Measurements from ENCODE around the gene BSDC1. TPM values are rescaled to one million over a fixed set of nuclear protein-coding genes. Genes with fewer than 3 reads are reported as not detected.

The BSDC1 gene
- total RNA-seq, 2 experiments from 2014 or later, result 37.3 to 38.5 TPM

DNA sequence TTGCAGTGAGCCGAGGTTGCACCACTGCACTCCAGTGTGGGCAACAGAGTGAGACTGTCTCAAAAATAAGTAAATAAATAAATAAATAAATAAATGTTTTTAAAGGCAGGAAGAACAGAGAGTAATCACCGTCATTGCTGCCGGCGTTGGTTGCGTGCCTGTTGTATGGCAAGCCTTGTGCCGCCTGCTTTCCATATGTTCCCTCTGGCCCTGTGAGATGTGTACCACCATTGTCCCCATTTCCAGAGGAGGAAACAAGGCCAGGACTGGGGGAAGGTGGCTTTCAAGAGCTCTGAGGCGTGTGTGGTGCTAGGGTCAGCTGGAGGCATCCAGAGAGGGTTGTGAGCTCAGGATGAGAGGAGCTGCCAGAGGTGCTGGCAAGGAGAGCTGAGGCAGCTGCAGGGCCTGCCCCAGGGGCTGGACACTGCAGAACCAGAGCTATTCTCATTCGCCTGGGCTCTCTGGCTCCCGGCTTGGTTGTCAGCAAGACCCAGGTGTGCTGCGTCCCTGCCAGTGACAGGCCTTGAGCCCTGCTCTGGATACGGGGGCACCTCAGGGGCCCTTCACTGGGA is 53.0 kb downstream of the BSDC1 start:
- Mint-ChIP-seq H3K4me1 (ENCODE audit: low read depth) (peaks cover 45% of the 10 kb centered on the region), H3K9me3 (ENCODE audit: insufficient read depth) (no peaks in the 10 kb centered on the region), H3K4me3 (no peak overlapping the region), H3K27ac (no peak overlapping the region), H3K27me3 (ENCODE audit: low read depth) (peaks cover 6% of the 10 kb centered on the region), H3K36me3 (ENCODE audit: low read depth) (no peaks in the 10 kb centered on the region)
- POLR2A ChIA-PET, result interaction anchor here (0.5 to 0.7 kb wide), 3 partner anchors 21 to 328 kb away, joined by 3 to 4 read pairs (median 3); partner anchors contain the start of gene KHDRBS1
- no peak for ATAC-seq
- CTCF ChIA-PET, result interaction anchor here (1.1 to 1.5 kb wide), 2 partner anchors 12 to 126 kb away, joined by 5 read pairs; no protein-coding TSS in a partner anchor
- no peak for DNase-seq

DNA sequence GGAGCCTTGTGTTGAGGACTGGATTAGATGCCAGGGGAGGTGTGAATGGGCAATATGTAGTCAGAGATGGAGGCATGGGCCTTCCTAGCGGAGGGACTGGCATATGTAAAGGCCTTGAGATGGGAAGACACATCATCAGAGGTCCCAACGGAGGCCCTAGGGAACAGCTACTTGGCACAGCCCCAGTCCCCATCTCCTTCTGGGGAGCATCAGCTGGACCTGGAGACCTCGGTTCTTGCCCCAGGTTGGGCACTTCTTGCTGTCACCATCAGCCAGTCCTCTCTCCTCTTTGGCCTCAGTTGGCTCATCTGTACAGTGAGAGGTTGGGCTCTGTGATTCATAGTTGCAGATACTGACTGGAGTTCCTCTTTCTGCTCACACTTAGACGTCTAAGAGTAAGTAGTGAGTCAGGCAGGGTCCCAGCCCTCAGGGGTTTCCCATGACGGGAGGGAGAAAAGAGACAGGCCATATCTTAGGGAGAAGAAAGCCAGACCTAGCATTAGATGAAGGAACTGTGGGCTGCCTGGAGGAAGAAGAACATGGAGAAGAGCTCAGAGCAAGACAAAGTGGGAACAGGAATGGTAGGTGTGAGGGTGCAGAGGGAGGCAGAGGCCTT is 54.8 kb downstream of the BSDC1 start:
- H3K9me3 Mint-ChIP-seq (ENCODE audit: insufficient read depth), result no peaks in the 10 kb centered on the region
- POLR2A ChIA-PET, result interaction anchor here (0.6 kb wide), 1 partner anchor 65 kb away, joined by 4 read pairs; no protein-coding TSS in a partner anchor
- H3K36me3 Mint-ChIP-seq (ENCODE audit: low read depth), result no peaks in the 10 kb centered on the region
- H3K4me1 Mint-ChIP-seq (ENCODE audit: low read depth), result peaks cover 43% of the 10 kb centered on the region
- DNase-seq, result no peak
- peaks cover 3% of the 10 kb centered on the region for H3K27me3 Mint-ChIP-seq (ENCODE audit: low read depth)
- CTCF ChIA-PET, result interaction anchor here (0.7 kb wide), 1 partner anchor 11 kb away, joined by 3 read pairs; no protein-coding TSS in a partner anchor
- no peak overlapping the region for H3K27ac Mint-ChIP-seq
- no peak for ATAC-seq
- H3K4me3 Mint-ChIP-seq, result no peak overlapping the region

GRCh38 chr1:32338637-32339145 is 55.5 kb downstream of the BSDC1 start:
- Mint-ChIP-seq H3K36me3 (ENCODE audit: low read depth) (peaks cover 6% of the 10 kb centered on the region), H3K9me3 (ENCODE audit: insufficient read depth) (no peaks in the 10 kb centered on the region), H3K4me1 (ENCODE audit: low read depth) (peaks cover 49% of the 10 kb centered on the region), H3K27me3 (ENCODE audit: low read depth) (peaks cover 3% of the 10 kb centered on the region), H3K4me3 (no peak overlapping the region), H3K27ac (no peak overlapping the region)
- DNase-seq, result no peak
- ChIA-PET CTCF (no interaction called here), POLR2A (no interaction called here)
- no peak for ATAC-seq

GRCh38 chr1:32337855-32338636 is 56.2 kb downstream of the BSDC1 start:
- Mint-ChIP-seq H3K4me3 (no peak overlapping the region), H3K4me1 (ENCODE audit: low read depth) (peaks cover 48% of the 10 kb centered on the region), H3K27ac (no peak overlapping the region), H3K27me3 (ENCODE audit: low read depth) (peaks cover 3% of the 10 kb centered on the region), H3K36me3 (ENCODE audit: low read depth) (peaks cover 10% of the 10 kb centered on the region), H3K9me3 (ENCODE audit: insufficient read depth) (no peaks in the 10 kb centered on the region)
- ATAC-seq (no peak), DNase-seq (peak; percentile 55)
- ChIA-PET POLR2A (interaction anchor here (3.0 kb wide), 1 partner anchor 89 kb away, joined by 14 read pairs; no protein-coding TSS in a partner anchor), CTCF (interaction anchor here (2.6 to 3.4 kb wide), 3 partner anchors 14 to 89 kb away, joined by 10 to 21 read pairs (median 16); partner anchors contain the start of gene LCK)

DNA sequence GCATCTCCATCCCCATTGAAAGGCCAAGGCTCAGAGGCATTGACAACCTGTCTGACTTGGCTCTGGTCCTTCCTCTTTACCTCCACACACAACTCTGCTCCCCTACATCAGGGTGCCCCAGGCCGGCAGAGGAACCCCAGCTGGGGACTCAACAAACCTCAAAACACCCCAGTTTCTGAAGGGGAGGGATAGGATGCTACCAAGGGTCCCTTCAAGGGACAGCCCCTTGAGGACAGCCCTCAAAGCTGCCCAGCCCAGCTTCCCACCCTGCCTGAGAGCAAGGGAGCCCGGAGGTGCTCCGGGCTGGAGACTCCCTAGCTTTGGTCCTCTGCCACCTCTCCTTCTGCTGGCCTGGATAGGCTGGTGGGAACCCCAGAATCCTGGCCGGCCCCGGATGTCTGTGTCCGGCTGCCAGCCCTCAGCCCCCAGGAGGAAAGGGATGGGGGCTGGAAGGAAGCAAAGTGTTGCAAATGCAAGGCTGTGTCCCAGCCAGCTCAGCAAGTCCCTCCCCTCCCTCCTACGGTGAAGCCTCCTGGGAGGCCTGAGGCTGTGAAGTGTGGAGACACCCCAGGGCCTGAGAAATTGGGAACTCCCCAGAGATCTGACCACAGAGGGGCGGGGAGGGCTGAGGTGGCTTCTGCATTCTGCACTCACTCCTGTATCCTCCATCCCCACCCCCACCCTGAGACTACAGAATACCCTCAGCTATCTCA is 57.1 kb downstream of the BSDC1 start:
- ATAC-seq (peak; percentile 19), DNase-seq (peak; percentile 60)
- POLR2A ChIA-PET, result interaction anchor here (0.5 to 3.0 kb wide), 11 partner anchors 8 to 292 kb away, joined by 3 to 15 read pairs (median 7); partner anchors contain the start of genes BSDC1 and TMEM39B
- Mint-ChIP-seq H3K36me3 (ENCODE audit: low read depth) (peaks cover 18% of the 10 kb centered on the region), H3K4me1 (ENCODE audit: low read depth) (peaks cover 42% of the 10 kb centered on the region), H3K9me3 (ENCODE audit: insufficient read depth) (no peaks in the 10 kb centered on the region), H3K27ac (no peak overlapping the region), H3K27me3 (ENCODE audit: low read depth) (peaks cover 3% of the 10 kb centered on the region), H3K4me3 (peak overlapping the region; percentile 22)
- CTCF ChIA-PET, result interaction anchor here (1.2 to 3.4 kb wide), 6 partner anchors 15 to 88 kb away, joined by 3 to 21 read pairs (median 8); partner anchors contain the start of gene LCK

DNA sequence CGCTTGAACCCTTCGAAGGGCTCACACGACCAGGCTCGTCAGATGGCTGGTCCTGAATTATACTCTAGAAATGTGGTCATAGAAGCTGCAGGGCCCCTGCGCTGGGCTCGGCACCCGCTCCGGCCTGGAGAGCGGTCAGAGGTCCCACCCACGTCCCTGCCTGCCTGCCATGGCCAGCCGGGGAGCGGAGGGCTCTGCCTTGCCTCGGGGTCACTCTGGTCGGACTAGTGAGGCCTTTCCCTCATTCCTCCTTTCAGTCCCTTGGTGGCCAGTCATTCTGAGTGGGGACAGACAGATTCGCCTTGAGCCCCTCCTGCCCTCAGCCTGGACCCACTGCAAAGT is 57.7 kb downstream of the BSDC1 start:
- CTCF ChIA-PET, result interaction anchor here (1.1 to 3.4 kb wide), 10 partner anchors 8 to 87 kb away, joined by 3 to 21 read pairs (median 8); partner anchors contain the start of genes BSDC1 and LCK
- Mint-ChIP-seq H3K27ac (no peak overlapping the region), H3K4me3 (no peak overlapping the region), H3K36me3 (ENCODE audit: low read depth) (peaks cover 24% of the 10 kb centered on the region), H3K27me3 (ENCODE audit: low read depth) (peaks cover 3% of the 10 kb centered on the region), H3K9me3 (ENCODE audit: insufficient read depth) (no peaks in the 10 kb centered on the region), H3K4me1 (ENCODE audit: low read depth) (peaks cover 40% of the 10 kb centered on the region)
- POLR2A ChIA-PET, result interaction anchor here (0.5 to 3.0 kb wide), 19 partner anchors 9 to 645 kb away, joined by 3 to 15 read pairs (median 4); partner anchors contain the start of genes BSDC1, HDAC1, IQCC and TMEM39B
- no peak for DNase-seq
- ATAC-seq, result no peak

- Mint-ChIP-seq H3K27ac (peak within 1 kb of the TSS; percentile 53), H3K4me1 (ENCODE audit: low read depth) (peaks cover 40% of the 10 kb centered on the region), H3K27me3 (ENCODE audit: low read depth) (peaks cover 3% of the 10 kb centered on the region)
Measured at GRCh38 chr1:32335790-32336590, 58.3 kb downstream of the BSDC1 start, which contains the start of gene MARCKSL1. TSS of gene MARCKSL1 (minus strand) at chr1:32336233. CDS start at chr1:32336033, 200 bp downstream.

GRCh38 chr1:32335535-32335789 is 58.8 kb downstream of the BSDC1 start:
- peak overlapping the region; percentile 81 for H3K4me3 Mint-ChIP-seq
- POLR2A ChIA-PET, result interaction anchor here (0.6 to 3.0 kb wide), 15 partner anchors 8 to 130 kb away, joined by 3 to 15 read pairs (median 6); partner anchors contain the start of genes BSDC1, EIF3I, HDAC1 and IQCC
- H3K27me3 Mint-ChIP-seq (ENCODE audit: low read depth), result peaks cover 3% of the 10 kb centered on the region
- H3K36me3 Mint-ChIP-seq (ENCODE audit: low read depth), result peaks cover 35% of the 10 kb centered on the region
- no peaks in the 10 kb centered on the region for H3K9me3 Mint-ChIP-seq (ENCODE audit: insufficient read depth)
- peak; percentile 29 for ATAC-seq
- H3K27ac Mint-ChIP-seq, result no peak overlapping the region
- H3K4me1 Mint-ChIP-seq (ENCODE audit: low read depth), result peaks cover 40% of the 10 kb centered on the region
- DNase-seq, result no peak
- CTCF ChIA-PET, result interaction anchor here (1.1 to 3.4 kb wide), 8 partner anchors 9 to 120 kb away, joined by 4 to 21 read pairs (median 8); partner anchors contain the start of genes BSDC1 and LCK

More at GRCh38 chr1:32335790-32336590, 58.3 kb downstream of the BSDC1 start, which contains the start of gene MARCKSL1:
- H3K36me3 Mint-ChIP-seq (ENCODE audit: low read depth), result peaks cover 30% of the 10 kb centered on the region
- no peaks in the 10 kb centered on the region for H3K9me3 Mint-ChIP-seq (ENCODE audit: insufficient read depth)
- POLR2A ChIA-PET, result interaction anchor here (0.6 to 3.0 kb wide), 22 partner anchors 9 to 646 kb away, joined by 3 to 15 read pairs (median 4); partner anchors contain the start of genes BSDC1, EIF3I, HDAC1 and IQCC
- DNase-seq (peak; percentile 85), ATAC-seq (peak; percentile 66)
- CTCF ChIA-PET, result interaction anchor here (1.1 to 3.4 kb wide), 11 partner anchors 9 to 120 kb away, joined by 3 to 21 read pairs (median 7); partner anchors contain the start of genes BSDC1 and LCK
- H3K4me3 Mint-ChIP-seq, result peak within 1 kb of the TSS; percentile 81

- CTCF ChIA-PET, result interaction anchor here (1.0 to 3.4 kb wide), 8 partner anchors 10 to 119 kb away, joined by 4 to 21 read pairs (median 8); partner anchors contain the start of genes BSDC1 and LCK
- POLR2A ChIA-PET, result interaction anchor here (1.0 to 3.0 kb wide), 9 partner anchors 10 to 129 kb away, joined by 3 to 14 read pairs (median 7); partner anchors contain the start of genes EIF3I, HDAC1, IQCC and TMEM234
- Mint-ChIP-seq H3K27me3 (ENCODE audit: low read depth) (peaks cover 3% of the 10 kb centered on the region), H3K4me3 (peak overlapping the region; percentile 81), H3K4me1 (ENCODE audit: low read depth) (peaks cover 40% of the 10 kb centered on the region), H3K9me3 (ENCODE audit: insufficient read depth) (no peaks in the 10 kb centered on the region), H3K27ac (peak overlapping the region; percentile 53), H3K36me3 (ENCODE audit: low read depth) (peaks cover 38% of the 10 kb centered on the region)
- DNase-seq, result peak; percentile 64
- peak; percentile 54 for ATAC-seq
Measured at GRCh38 chr1:32334864-32335534, 59.2 kb downstream of the BSDC1 start.
